ENCODE data around the gene CA11. TPM values are rescaled to one million over a fixed set of nuclear protein-coding genes. Genes with fewer than 3 reads are reported as not detected.

CA11 gene
- polyA plus RNA-seq, 1 experiment: 3.0 TPM

DNA sequence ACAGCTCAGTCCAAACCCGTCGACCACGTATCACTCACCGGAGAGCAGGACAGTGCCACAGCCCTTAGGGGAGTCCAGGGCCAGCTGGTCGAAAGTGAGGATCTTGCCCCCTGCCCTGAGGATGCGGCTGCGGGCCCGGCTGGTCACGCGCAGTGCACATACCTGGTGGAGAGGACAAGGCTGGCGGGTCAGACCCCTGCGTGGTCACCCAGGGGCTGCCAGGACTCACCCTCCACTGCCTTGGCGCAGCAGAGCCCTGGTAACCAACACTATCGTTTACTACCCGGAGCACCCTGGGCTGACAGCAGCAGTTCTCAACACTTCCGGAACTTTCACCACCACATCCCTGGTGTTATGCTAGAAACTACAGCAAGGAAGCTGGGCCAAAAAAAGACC lies 29.9 kb downstream of the CA11 start:
- Histone ChIP-seq H3K4me3 (ENCODE audit: low read depth, low read length) (no peak overlapping the region), H3K36me3 (ENCODE audit: control insufficient read depth, insufficient read depth, low read length) (peaks cover 26% of the 10 kb centered on the region), H3K27me3 (ENCODE audit: control insufficient read depth, insufficient read depth, low read length) (no peaks in the 10 kb centered on the region)
- TF ChIP-seq, protein P1, sequence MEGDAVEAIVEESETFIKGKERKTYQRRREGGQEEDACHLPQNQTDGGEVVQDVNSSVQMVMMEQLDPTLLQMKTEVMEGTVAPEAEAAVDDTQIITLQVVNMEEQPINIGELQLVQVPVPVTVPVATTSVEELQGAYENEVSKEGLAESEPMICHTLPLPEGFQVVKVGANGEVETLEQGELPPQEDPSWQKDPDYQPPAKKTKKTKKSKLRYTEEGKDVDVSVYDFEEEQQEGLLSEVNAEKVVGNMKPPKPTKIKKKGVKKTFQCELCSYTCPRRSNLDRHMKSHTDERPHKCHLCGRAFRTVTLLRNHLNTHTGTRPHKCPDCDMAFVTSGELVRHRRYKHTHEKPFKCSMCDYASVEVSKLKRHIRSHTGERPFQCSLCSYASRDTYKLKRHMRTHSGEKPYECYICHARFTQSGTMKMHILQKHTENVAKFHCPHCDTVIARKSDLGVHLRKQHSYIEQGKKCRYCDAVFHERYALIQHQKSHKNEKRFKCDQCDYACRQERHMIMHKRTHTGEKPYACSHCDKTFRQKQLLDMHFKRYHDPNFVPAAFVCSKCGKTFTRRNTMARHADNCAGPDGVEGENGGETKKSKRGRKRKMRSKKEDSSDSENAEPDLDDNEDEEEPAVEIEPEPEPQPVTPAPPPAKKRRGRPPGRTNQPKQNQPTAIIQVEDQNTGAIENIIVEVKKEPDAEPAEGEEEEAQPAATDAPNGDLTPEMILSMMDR (IDR thresholded peaks at IDR 0.05; ENCODE audit: insufficient read depth, low read depth, low read length): no peak
- CTCF ChIA-PET: interaction anchor here (2.1 kb wide), 1 partner anchor 27 kb away, joined by 8 read pairs; no protein-coding TSS in a partner anchor
- no peak for DNase-seq (ENCODE audit: low read depth)
- POLR2A ChIA-PET: no interaction called here

DNA sequence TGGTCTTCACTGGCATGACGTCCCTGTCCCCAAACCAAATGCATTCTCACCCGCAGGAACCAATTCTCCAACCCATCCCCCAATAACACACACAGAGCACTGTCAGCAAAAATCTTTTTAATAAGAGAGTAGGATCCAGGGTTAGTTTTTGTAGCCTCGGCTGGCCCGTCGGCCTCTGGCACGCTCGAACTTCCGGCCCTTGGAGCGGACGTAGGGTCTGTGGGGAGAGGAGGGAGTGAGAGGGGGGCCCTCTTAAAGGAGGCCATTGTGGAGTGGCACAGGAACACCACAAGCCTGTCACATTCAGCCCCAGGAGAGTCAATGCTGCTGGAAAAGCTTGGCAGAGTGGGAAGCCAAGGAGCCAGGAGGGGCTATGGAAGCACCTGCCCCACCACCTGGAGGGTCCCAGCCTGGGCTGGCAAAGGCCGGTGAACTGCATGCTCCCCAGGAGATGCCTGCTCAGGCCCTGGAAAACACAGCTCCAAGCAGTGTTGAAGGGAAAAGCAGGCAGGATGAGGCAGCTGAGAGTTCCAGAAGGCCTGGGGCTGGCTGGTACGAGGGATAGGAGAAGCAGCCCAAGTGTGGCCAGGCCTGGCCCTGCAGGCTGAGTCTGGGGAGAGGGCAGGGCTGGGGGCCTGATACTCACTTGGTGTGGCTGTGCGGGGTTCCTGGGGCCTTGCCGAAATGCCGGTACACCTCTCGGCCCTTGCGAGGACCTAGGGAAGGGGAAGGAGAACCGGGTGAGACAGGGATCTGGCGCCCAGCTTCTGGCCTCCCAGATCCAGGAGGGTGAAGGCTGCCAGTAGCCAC lies 30.6 kb downstream of the CA11 start:
- CTCF ChIA-PET: interaction anchor here (2.1 kb wide), 1 partner anchor 26 kb away, joined by 8 read pairs; no protein-coding TSS in a partner anchor
- Histone ChIP-seq H3K27me3 (ENCODE audit: control insufficient read depth, insufficient read depth, low read length) (no peaks in the 10 kb centered on the region), H3K36me3 (ENCODE audit: control insufficient read depth, insufficient read depth, low read length) (peaks cover 26% of the 10 kb centered on the region), H3K4me3 (ENCODE audit: low read depth, low read length) (no peak overlapping the region)
- no peak for DNase-seq (ENCODE audit: low read depth)
- TF ChIP-seq, protein P1 (IDR thresholded peaks at IDR 0.05; ENCODE audit: insufficient read depth, low read depth, low read length): no peak
- POLR2A ChIA-PET: no interaction called here

GRCh38 chr19:48614436-48615230 lies 31.4 kb downstream of the CA11 start, which contains the start of gene FAM83E:
Gene FAM83E (minus strand): TSS chr19:48615076. CDS start chr19:48613372, 1,704 bp downstream.
- ChIA-PET CTCF (interaction anchor here (0.8 to 1.1 kb wide), 2 partner anchors 26 to 109 kb away, joined by 3 to 5 read pairs; no protein-coding TSS in a partner anchor), POLR2A (interaction anchor here (0.7 kb wide), 1 partner anchor 9 kb away, joined by 5 read pairs; no protein-coding TSS in a partner anchor)
- Histone ChIP-seq H3K36me3 (ENCODE audit: control insufficient read depth, insufficient read depth, low read length) (peaks cover 26% of the 10 kb centered on the region), H3K4me3 (ENCODE audit: low read depth, low read length) (no peak within 1 kb of the TSS), H3K27me3 (ENCODE audit: control insufficient read depth, insufficient read depth, low read length) (no peaks in the 10 kb centered on the region)
- no peak for DNase-seq (ENCODE audit: low read depth)
- TF ChIP-seq, protein P1 (IDR thresholded peaks at IDR 0.05; ENCODE audit: insufficient read depth, low read depth, low read length): no peak

DNA sequence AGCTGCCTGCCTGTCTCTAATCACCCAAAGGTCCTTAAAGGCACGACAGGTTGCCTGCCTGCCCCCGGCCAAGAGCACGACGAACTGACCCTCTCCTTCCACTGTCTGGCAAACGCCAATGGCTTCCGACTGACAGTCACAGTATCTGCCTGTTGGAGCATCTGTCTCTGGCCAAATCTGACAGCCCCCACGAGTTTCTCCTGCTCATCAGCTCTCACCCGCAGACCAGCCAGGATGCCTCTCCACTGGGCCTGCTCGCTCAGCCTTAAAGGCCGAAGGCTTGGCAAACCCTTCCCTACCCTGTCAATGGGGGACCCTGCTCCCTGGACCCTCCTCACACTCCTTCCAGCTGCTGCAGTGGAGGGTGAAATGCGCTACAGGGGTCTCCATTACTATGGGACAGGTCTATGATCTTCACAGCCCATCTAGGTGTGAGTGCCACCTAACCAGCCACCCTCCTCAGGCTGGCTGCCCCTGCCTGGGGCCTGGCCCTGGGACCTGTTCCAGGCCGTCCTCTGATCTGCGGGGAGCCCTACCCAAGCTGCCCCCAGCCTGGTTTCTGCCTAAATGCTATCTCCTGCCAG lies 32.0 kb downstream of the CA11 start:
- no peak for DNase-seq (ENCODE audit: low read depth)
- ChIA-PET CTCF (interaction anchor here (0.8 to 1.1 kb wide), 2 partner anchors 25 to 108 kb away, joined by 3 to 5 read pairs; no protein-coding TSS in a partner anchor), POLR2A (interaction anchor here (0.7 kb wide), 1 partner anchor 10 kb away, joined by 5 read pairs; no protein-coding TSS in a partner anchor)
- Histone ChIP-seq H3K4me3 (ENCODE audit: low read depth, low read length) (no peak overlapping the region), H3K27me3 (ENCODE audit: control insufficient read depth, insufficient read depth, low read length) (no peaks in the 10 kb centered on the region), H3K36me3 (ENCODE audit: control insufficient read depth, insufficient read depth, low read length) (peaks cover 26% of the 10 kb centered on the region)
- TF ChIP-seq, protein P1 (IDR thresholded peaks at IDR 0.05; ENCODE audit: insufficient read depth, low read depth, low read length): no peak
